ENCODE measurements around the gene EML4. TPM values are rescaled to one million over a fixed set of nuclear protein-coding genes. Genes with fewer than 3 reads are reported as not detected.

The EML4 gene
- total RNA-seq, 1 donor from 2014 or later, result 4.3 TPM

- no peak for DNase-seq
- Histone ChIP-seq H3K36me3 (peaks cover 43% of the 10 kb centered on the region), H3K9me3 (replicated peaks) (no peaks in the 10 kb centered on the region), H3K4me3 (no peak overlapping the region), H3K4me1 (no peaks in the 10 kb centered on the region), H3K27me3 (ENCODE audit: low read depth) (no peaks in the 10 kb centered on the region), H3K27ac (replicated peaks) (no peak overlapping the region)
- intact Hi-C loops (cut with micrococcal nuclease), result no loop called here
- TF ChIP-seq CTCF (IDR thresholded peaks at IDR 0.05; ENCODE audit: borderline replicate concordance), result peak; percentile 58
Observed at GRCh38 chr2:42328148-42328833, 159.1 kb downstream of the EML4 start.

GRCh38 chr2:42328923-42329322 lies 159.8 kb downstream of the EML4 start:
- Histone ChIP-seq H3K4me1 (no peaks in the 10 kb centered on the region), H3K4me3 (no peak overlapping the region), H3K9me3 (replicated peaks) (no peaks in the 10 kb centered on the region), H3K36me3 (peaks cover 49% of the 10 kb centered on the region), H3K27ac (replicated peaks) (no peak overlapping the region), H3K27me3 (ENCODE audit: low read depth) (no peaks in the 10 kb centered on the region)
- TF ChIP-seq CTCF (IDR thresholded peaks at IDR 0.05; ENCODE audit: borderline replicate concordance), result no peak
- DNase-seq, result no peak
- intact Hi-C loops (cut with micrococcal nuclease), result no loop called here

GRCh38 chr2:42329736-42330135 lies 160.6 kb downstream of the EML4 start:
- H3K36me3 ChIP-seq, result peaks cover 53% of the 10 kb centered on the region
- TF ChIP-seq CTCF (IDR thresholded peaks at IDR 0.05; ENCODE audit: borderline replicate concordance), result no peak
- DNase-seq, result no peak
- H3K9me3 ChIP-seq (replicated peaks), result no peaks in the 10 kb centered on the region
- intact Hi-C loops (cut with micrococcal nuclease), result loop anchor here (10.0 kb wide), 1 partner anchor 235 kb away; no protein-coding TSS in a partner anchor
- no peaks in the 10 kb centered on the region for H3K4me1 ChIP-seq
- no peaks in the 10 kb centered on the region for H3K27me3 ChIP-seq (ENCODE audit: low read depth)
- H3K27ac ChIP-seq (replicated peaks), result no peak overlapping the region
- no peak overlapping the region for H3K4me3 ChIP-seq

- no peak for TF ChIP-seq CTCF (IDR thresholded peaks at IDR 0.05; ENCODE audit: borderline replicate concordance)
- intact Hi-C loops (cut with micrococcal nuclease), result loop anchor here (10.0 kb wide), 1 partner anchor 237 kb away; no protein-coding TSS in a partner anchor
- H3K4me1 ChIP-seq, result no peaks in the 10 kb centered on the region
Observed at GRCh38 chr2:42331569-42332284, 162.6 kb downstream of the EML4 start.

GRCh38 chr2:42332575-42332974 lies 163.4 kb downstream of the EML4 start:
- Histone ChIP-seq H3K36me3 (peaks cover 55% of the 10 kb centered on the region), H3K27me3 (ENCODE audit: low read depth) (no peaks in the 10 kb centered on the region), H3K4me3 (no peak overlapping the region), H3K9me3 (replicated peaks) (no peaks in the 10 kb centered on the region), H3K27ac (replicated peaks) (no peak overlapping the region), H3K4me1 (no peaks in the 10 kb centered on the region)
- no peak for DNase-seq
- no peak for TF ChIP-seq CTCF (IDR thresholded peaks at IDR 0.05; ENCODE audit: borderline replicate concordance)
- intact Hi-C loops (cut with micrococcal nuclease), result loop anchor here (10.0 kb wide), 1 partner anchor 238 kb away; no protein-coding TSS in a partner anchor

More at GRCh38 chr2:42331569-42332284, 162.6 kb downstream of the EML4 start:
- Histone ChIP-seq H3K4me3 (no peak overlapping the region), H3K27me3 (ENCODE audit: low read depth) (no peaks in the 10 kb centered on the region), H3K27ac (replicated peaks) (no peak overlapping the region), H3K36me3 (peaks cover 55% of the 10 kb centered on the region), H3K9me3 (replicated peaks) (no peaks in the 10 kb centered on the region)
- DNase-seq, result no peak
